Mucosa of descending colon (tissue), 3 donors: ENCODE data around the gene MRPS15. TPM values are rescaled to one million over a fixed set of nuclear protein-coding genes. Genes with fewer than 3 reads are reported as not detected.

Experiments used
- ATAC-seq: fragments of 200-7000 bp; cut with Tn5 transposase; one replicate; pipeline ENCODE4 v1.9.1; 2020; ENCODE audit warnings: mild to moderate bottlenecking, moderate library complexity
- DNase-seq, 3 donors: peaks; one replicate each; pipeline ENCODE4 v3.0.0-alpha.2; 2020
- H3K36me3 ChIP-seq: fragments of 200-600 bp; one replicate; pipeline ENCODE4 v1.8.0; 2021; ENCODE audit warnings: low read depth, mild to moderate bottlenecking
- H3K4me1 ChIP-seq: fragments of 200-600 bp; one replicate; pipeline ENCODE4 v1.8.0; 2021; ENCODE audit warnings: low read depth, mild to moderate bottlenecking
- H3K4me3 ChIP-seq: fragments of 200-600 bp; one replicate; pipeline ENCODE4 v1.8.0; 2021; ENCODE audit warnings: mild to moderate bottlenecking
- H3K9me3 ChIP-seq: fragments of 200-600 bp; one replicate; pipeline ENCODE4 v1.8.0; 2021; ENCODE audit warnings: mild to moderate bottlenecking
- CTCF ChIP-seq: fragments of 200-600 bp; IDR thresholded peaks from one replicate; pipeline ENCODE4 v1.8.0; 2022; ENCODE audit warnings: antibody characterized with exemption, mild to moderate bottlenecking
- intact Hi-C, 2 donors: fragments of 100-400 bp; cut with DNase I in 1 of 2; cut with micrococcal nuclease in 1 of 2; formaldehyde crosslinking; loops; one replicate each; pipeline versions ENCODE4 v1.11.0 to v1.11.1; 2022; cut with DNase I, micrococcal nuclease
- total RNA-seq, 3 donors: library from RNA; stranded (reverse); fragmentation: NEBNext Ultra II Directional in 2 of 3; extraction: Animal tissue kit (Norgen Biotek cat#: 25700) in 2 of 3; gene quantifications; one replicate each; pipeline versions ENCODE4 v1.2.1 to v1.2.4, GENCODE V29; 2021 to 2023
- donor health status: DM: no; HTN: no; CAD: no; lungs with moderate emphysema.
- donor health status: DM: no; HTN: no; CAD: no.
- donor health status: DM: no; HTN: yes; CAD: no.

MRPS15 gene
- total RNA-seq, 3 donors from 2014 or later: 48.4 to 59.4 (median 54.9) TPM

GRCh38 chr1:36467027-36467410 is 2.8 kb upstream of the MRPS15 start:
- TF ChIP-seq CTCF: no peak
- H3K36me3 ChIP-seq: no peaks in the 10 kb centered on the region
- peaks cover 7% of the 10 kb centered on the region for H3K4me1 ChIP-seq
- intact Hi-C loops: no loop called here
- ATAC-seq (no peak), DNase-seq (no peak)
- no peaks in the 10 kb centered on the region for H3K9me3 ChIP-seq
- H3K4me3 ChIP-seq: no peak overlapping the region

- Histone ChIP-seq H3K4me1 (peaks cover 7% of the 10 kb centered on the region), H3K9me3 (no peaks in the 10 kb centered on the region), H3K4me3 (no peak overlapping the region), H3K36me3 (no peaks in the 10 kb centered on the region)
- TF ChIP-seq CTCF: no peak
- intact Hi-C loops: no loop called here
- DNase-seq (no peak), ATAC-seq (no peak)
These were observed 2.3 kb upstream of the MRPS15 start for GRCh38 chr1:36466370-36467026.

- Histone ChIP-seq H3K9me3 (no peaks in the 10 kb centered on the region), H3K4me3 (no peak overlapping the region), H3K4me1 (peaks cover 7% of the 10 kb centered on the region), H3K36me3 (no peaks in the 10 kb centered on the region)
- DNase-seq: no peak
- ATAC-seq: no peak
- intact Hi-C loops: no loop called here
- no peak for TF ChIP-seq CTCF
These were observed 1.7 kb upstream of the MRPS15 start for GRCh38 chr1:36465731-36466369.

- intact Hi-C loops: no loop called here
- no peak for DNase-seq
- Histone ChIP-seq H3K9me3 (no peaks in the 10 kb centered on the region), H3K4me1 (peaks cover 7% of the 10 kb centered on the region), H3K4me3 (peak overlapping the region; percentile 85), H3K36me3 (no peaks in the 10 kb centered on the region)
- peak; percentile 47 for ATAC-seq
- TF ChIP-seq CTCF: no peak
These were observed 615 bp upstream of the MRPS15 start for GRCh38 chr1:36464605-36465393.

GRCh38 chr1:36463463-36463802 is 751 bp downstream of the MRPS15 start:
- no peaks in the 10 kb centered on the region for H3K36me3 ChIP-seq
- peaks cover 7% of the 10 kb centered on the region for H3K4me1 ChIP-seq
- ATAC-seq (peak; percentile 20), DNase-seq (no peak)
- peak overlapping the region; percentile 85 for H3K4me3 ChIP-seq
- no peaks in the 10 kb centered on the region for H3K9me3 ChIP-seq
- intact Hi-C loops: no loop called here
- TF ChIP-seq CTCF: no peak
